Right kidney (tissue), 9 donors: ENCODE measurements around the gene STAT4.

Experiments used
- DNase-seq: peaks from one replicate; pipeline ENCODE4 v3.0.0-alpha.2; 2016
- long read RNA-seq, 8 donors: transcript quantifications; one replicate each; lab custom pipeline, GENCODE V29; 2026

Gene STAT4, protein sequence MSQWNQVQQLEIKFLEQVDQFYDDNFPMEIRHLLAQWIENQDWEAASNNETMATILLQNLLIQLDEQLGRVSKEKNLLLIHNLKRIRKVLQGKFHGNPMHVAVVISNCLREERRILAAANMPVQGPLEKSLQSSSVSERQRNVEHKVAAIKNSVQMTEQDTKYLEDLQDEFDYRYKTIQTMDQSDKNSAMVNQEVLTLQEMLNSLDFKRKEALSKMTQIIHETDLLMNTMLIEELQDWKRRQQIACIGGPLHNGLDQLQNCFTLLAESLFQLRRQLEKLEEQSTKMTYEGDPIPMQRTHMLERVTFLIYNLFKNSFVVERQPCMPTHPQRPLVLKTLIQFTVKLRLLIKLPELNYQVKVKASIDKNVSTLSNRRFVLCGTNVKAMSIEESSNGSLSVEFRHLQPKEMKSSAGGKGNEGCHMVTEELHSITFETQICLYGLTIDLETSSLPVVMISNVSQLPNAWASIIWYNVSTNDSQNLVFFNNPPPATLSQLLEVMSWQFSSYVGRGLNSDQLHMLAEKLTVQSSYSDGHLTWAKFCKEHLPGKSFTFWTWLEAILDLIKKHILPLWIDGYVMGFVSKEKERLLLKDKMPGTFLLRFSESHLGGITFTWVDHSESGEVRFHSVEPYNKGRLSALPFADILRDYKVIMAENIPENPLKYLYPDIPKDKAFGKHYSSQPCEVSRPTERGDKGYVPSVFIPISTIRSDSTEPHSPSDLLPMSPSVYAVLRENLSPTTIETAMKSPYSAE
- long read RNA-seq, donor 1 = 0 reads
- long read RNA-seq, donor 2 = 0 reads
- long read RNA-seq, donor 3 = 0 reads
- long read RNA-seq, donor 4 = 0 reads
- long read RNA-seq, donor 5 = 0 reads
- long read RNA-seq, donor 6 = 0 reads
- long read RNA-seq, donor 7 = 0 reads
- long read RNA-seq, donor 8 = 0 reads

DNA sequence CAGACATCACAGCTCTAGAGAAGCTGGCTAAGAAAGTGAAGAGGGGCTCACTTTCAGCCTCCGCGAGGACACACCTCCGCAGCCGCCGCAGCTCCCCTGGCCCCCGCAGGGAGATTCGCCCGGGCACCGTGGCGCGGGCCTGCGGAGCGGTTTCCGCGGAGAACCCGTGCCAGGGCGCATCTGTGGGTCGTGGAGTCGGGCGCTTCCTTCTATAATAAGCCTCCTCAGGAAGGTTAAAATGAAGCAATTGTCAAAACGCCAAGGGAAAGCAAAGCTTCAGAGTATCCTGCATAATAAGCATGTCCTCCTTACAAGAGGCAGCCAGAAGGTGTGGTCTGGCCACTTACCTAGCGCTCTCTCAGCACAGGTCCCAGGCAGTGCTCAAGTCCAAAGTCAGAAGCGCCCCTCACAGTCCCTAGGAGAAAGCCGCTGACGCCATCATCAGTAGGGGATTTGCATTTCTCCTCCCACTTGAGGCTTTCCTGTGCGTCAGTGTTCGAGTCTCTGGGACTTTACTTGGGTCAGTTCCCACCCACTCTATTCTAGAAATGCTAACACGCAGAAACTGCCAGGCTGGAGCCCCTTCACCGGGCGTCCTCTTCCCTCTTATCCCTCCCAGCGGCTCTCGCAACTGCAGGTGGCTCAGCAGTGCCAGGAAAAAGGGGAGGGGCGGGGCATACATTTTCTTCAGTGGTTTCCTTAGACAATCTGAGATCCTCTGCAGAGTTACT is at the start of gene STAT4:
Gene STAT4, minus strand, starts transcription at position 395 of the 731 bp plus-strand sequence. CDS start 2,791 bp downstream, outside the sequence.
- peak; percentile 71 for DNase-seq

DNA sequence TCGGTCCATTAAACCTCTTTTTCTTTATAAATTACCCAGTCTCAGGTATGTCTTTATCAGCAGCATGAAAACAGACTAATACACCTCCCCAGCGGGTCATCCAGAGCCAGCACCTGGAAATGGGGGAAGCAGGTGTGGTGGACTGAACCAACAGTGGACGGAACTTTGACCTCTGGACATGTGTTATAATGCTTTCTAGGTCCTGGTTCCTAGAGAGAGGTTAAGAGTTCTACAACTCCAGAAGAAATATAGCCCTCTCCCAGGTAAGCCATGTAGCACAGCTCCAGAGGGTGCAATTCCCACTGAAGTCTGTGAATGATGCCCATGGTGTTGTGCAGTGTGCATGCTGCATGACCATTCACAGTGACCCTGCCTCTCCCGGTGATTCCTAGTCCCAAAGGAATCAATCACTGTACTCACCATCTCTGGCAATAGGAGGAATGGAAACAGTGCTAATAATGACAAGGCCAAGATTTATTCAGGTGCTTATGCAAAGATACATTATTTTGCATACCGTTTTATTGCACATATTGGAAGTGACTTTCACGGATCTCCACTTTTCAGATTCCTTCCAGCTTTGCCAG is 49.2 kb upstream of the STAT4 start:
- DNase-seq = no peak

DNA sequence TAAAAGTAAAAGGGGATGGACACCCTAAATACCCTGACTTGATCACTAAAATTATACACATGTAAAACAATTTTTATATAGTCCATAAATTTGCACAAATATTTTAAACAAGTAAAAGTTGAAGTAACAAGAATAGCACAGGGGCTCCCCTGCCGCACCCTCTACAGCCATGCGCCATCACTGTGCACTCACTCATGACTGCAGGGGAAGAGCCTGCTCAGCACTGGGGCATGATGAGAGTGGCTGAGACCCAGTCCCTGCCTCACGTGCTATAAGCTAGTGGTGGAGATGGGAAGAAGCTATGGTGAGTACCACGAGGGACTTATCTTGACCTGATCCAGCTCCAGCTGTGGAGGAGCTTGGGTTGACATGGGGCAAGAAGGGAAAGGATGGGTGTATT is 47.5 kb upstream of the STAT4 start:
- no peak for DNase-seq

- no peak for DNase-seq
Measured at GRCh38 chr2:191197096-191197495, 46.3 kb upstream of the STAT4 start.

- no peak for DNase-seq
Measured at GRCh38 chr2:191195021-191195420, 44.2 kb upstream of the STAT4 start.

GRCh38 chr2:191190861-191191552 is 40.2 kb upstream of the STAT4 start:
- DNase-seq = no peak

DNA sequence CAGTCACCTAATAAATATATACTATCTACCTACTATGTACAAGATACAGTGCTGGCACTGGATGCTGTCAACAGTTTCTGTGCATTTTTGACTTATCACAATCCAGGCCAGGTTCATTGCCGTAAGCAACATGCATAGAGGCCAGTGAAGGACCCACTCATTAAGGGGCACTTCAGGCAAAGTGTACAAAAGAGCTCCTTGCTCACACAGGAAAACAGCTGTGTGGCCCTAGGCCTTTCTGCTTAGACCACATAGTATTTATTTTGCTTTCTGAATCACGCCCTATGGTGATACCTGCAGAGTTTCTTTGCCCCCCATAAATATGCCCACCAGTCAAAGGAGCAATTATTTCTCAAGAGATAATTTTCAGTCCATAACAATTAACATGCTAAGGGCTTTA is 39.6 kb upstream of the STAT4 start:
- DNase-seq = no peak

- DNase-seq = no peak
Measured at GRCh38 chr2:191189112-191189635, 38.4 kb upstream of the STAT4 start.

GRCh38 chr2:191188550-191189093 is 37.8 kb upstream of the STAT4 start:
- no peak for DNase-seq

- no peak for DNase-seq
Measured at GRCh38 chr2:191187105-191187829, 36.5 kb upstream of the STAT4 start.

DNA sequence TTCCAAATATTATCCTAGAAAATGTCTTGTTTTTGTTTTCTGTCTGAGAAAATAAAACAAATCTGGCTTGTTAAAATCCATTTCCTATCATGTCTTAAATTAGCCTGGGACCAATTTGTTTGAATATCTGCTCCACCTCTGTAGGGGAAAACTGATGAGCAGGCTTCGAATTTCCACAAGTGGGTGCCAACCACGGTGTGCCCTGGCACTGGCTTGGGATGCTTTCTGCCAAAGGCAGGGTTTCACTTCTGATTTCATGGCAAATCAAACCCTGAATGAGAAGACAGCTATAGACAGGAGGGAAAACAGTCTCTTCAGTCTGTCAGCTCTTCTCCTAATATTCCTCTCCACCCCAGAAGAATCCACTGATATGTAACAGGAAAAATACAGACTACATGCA is 33.7 kb upstream of the STAT4 start:
- DNase-seq = no peak

- DNase-seq = no peak
Measured at GRCh38 chr2:191183516-191183915, 32.7 kb upstream of the STAT4 start.

- no peak for DNase-seq
Measured at GRCh38 chr2:191183081-191183480, 32.3 kb upstream of the STAT4 start.

GRCh38 chr2:191180713-191181112 is 29.9 kb upstream of the STAT4 start:
- DNase-seq = no peak

DNA sequence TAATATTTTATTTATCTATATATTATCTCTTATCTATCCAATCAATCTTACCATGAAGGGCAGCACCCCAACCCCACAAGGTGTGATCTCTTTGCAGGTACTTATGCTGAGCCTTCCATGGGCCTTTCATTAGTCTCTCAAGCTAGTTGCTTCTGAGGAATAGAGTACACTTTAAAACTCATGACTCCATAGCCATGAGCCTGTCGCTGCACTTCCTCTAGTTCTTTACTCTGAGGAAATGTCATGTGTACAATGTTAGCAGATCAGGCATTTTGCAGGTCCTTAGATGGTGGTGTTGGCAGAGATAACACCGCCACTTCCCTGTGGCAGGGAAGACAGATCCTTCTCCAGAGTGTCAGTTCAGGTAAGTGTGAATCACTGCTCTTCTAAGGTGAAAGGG is 29.5 kb upstream of the STAT4 start:
- no peak for DNase-seq

- no peak for DNase-seq
Measured at GRCh38 chr2:191178806-191179514, 28.2 kb upstream of the STAT4 start.

DNA sequence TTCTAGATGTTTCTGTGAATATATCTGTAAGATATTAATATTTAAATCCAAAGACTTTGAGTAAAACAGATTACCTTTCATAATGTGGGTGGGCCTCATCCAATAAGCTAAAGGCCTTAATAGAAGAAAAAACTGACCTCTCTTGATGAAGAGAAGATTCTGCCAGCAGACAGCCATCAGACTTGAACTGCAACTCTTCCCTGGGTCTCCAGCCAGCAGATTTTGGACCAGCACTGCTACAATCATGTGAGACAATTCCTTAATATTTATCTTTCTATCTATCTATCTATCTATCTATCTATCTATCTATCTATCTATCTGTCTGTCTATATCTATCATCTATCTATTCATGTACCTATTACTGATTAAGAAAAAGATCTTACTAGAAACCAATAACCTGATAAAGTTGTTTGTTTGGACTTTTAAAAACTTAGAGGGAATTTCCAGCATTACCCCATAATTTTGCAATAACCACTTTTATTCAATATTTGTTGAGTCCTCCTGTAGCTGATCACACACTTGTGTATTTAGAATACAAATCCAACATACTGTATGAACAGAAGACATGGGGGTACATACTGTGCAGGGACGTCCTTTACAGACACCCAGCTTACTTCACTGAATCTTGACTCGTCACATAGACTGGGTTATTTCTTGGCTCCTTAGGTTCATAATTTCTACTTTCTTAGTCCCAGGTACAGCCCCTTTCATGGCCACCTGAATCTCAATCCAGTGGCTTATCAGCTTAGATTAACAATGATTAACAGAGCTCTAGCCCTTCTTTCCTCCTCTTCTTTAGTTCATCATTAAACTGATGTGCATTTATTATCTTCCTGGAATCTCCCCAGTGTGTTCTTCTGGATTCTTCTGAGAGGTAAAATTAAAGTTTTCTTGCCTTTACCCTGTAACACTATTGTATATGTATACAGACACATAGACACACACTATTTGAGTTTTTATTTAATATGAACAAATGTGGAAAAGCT is 27.2 kb upstream of the STAT4 start:
- DNase-seq = no peak

GRCh38 chr2:191176801-191177438 is 26.1 kb upstream of the STAT4 start:
- no peak for DNase-seq
